ENCODE measurements around the gene ZNF3.

DNA sequence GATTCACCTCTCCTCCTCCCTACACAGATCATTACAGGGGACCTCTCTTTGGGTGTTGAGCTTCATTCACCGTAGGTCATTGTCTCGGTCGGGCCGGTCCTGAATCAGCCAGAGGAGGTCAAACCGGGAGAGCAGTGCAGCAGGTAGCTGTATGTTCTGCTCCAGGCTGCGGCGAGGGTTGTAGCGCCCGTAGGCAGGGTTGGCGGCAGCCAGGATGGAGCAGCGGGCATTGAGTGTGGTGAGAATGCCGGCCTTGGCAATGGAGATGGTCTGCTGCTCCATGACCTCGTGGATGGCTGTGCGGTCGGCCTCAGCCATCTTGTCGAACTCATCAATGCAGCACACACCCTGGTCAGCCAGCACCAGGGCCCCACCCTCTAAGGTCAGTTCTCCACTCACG, 14.2 kb upstream of the ZNF3 start:
- TF ChIP-seq, protein P1, sequence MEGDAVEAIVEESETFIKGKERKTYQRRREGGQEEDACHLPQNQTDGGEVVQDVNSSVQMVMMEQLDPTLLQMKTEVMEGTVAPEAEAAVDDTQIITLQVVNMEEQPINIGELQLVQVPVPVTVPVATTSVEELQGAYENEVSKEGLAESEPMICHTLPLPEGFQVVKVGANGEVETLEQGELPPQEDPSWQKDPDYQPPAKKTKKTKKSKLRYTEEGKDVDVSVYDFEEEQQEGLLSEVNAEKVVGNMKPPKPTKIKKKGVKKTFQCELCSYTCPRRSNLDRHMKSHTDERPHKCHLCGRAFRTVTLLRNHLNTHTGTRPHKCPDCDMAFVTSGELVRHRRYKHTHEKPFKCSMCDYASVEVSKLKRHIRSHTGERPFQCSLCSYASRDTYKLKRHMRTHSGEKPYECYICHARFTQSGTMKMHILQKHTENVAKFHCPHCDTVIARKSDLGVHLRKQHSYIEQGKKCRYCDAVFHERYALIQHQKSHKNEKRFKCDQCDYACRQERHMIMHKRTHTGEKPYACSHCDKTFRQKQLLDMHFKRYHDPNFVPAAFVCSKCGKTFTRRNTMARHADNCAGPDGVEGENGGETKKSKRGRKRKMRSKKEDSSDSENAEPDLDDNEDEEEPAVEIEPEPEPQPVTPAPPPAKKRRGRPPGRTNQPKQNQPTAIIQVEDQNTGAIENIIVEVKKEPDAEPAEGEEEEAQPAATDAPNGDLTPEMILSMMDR (IDR thresholded peaks at IDR 0.05), result no peak
- TF ChIP-seq SIN3A (IDR thresholded peaks at IDR 0.05; ENCODE audit: borderline replicate concordance, insufficient read depth, low read depth, low read length), result no peak

Measured in Panc1 (cell line).